ENCODE results near the gene C6orf47.
A peak's percentile ranks its signal among the peaks of the same experiment; 100 is the strongest.

The C6orf47 gene

GRCh38 chr6:31658983-31659648, 1.5 kb downstream of the C6orf47 start:
- DNase-seq: no peak

DNA sequence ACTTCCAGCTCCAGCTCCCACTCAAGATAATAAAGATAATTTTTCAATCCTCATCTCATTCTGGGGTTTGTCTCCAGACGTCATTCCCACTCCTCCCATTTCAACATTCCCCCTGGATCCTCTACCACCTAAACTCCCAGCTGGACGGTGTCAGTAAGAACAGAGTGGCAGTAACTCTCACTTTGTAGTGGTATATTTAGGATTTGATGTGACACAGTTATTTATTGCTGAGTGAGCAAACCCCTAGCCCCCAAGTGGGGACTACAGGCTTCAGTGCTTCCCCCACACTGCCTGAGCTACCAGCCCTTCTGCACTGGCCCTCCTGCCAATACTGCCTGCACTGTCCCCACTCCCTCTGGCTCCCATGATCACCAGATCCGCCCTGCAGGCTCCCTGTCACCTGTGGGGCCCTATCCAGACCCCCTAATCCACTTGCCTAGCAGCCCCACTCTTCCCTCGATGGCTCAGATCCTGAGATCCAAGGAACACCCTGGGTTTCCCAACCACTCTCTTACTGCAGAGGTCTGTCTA, 2.4 kb downstream of the C6orf47 start:
- DNase-seq: no peak

DNA sequence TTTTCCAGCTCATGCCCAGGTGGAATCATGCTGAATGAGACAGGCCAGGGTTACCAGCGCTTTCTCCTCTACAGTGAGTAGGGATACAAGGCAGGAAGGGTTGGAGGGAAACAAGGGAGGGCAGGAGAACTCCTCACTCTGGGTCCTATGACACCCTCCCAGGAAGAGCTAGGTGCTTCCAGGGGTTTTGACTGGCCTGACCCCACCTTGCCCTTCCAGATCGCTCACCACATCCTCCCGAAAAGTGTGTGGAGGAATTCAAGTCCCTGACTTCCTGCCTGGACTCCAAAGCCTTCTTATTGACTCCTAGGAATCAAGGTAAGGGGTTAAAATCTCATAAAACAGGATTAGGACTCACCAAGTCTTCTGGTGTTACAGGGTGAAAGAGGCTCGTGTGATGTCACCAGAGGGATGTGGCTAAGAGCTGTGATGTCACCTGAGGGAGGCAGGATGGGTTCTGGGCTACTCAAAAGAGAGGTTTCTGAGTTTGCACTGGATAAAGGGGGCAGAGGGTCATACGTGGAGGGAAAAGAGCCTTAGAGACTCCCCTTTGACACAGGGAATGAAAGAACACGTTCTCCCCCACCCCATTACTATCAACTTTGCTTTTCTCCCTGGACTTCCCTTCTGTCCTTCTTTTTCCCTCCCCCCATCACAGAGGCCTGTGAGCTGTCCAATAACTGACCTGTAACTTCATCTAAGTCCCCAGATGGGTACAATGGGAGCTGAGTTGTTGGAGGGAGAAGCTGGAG, 3.0 kb downstream of the C6orf47 start:
- no peak for DNase-seq

DNA sequence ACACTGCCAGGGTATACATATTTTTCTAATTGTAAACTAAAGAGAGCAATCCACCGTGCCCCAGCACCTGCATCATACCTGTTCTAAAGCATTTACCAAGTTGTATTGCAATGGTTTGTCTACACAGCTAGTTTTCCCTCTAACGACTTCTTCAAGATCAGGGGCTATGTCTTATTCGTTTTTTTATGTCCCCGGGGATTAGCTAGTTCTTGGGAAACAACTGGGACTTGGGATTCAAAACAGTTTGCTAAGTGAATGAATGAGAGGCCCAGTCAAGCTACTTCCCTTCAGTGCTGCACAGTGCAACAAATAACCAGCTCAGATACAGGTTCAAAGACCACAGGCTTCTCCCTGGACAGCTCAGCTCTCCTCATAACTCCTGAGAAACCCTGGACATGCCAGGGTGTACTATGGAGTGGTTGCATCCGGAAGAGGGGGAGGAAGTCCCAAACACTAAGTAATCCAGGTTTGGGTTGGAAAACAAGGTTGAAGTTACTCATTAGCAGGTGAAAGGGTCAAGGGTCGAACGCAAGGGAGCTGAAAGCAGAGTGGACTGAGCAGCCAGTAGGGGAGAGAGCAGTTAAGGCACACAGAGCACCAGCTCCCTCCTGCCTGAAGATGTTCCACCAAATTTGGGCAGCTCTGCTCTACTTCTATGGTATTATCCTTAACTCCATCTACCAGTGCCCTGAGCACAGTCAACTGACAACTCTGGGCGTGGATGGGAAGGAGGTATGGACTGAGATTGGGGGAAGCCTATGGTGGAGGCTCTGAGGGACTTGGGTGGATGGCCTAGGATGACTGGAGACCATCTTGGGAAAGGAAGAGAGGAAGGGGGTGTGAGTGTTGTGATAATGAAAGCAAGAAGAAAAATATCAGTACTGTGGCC, 5.0 kb downstream of the C6orf47 start, which contains the start of gene APOM:
Gene APOM (plus strand): TSS at position 546 of the 889 bp plus-strand sequence. CDS start 73 bp downstream, at position 619.
- no peak for DNase-seq

DNA sequence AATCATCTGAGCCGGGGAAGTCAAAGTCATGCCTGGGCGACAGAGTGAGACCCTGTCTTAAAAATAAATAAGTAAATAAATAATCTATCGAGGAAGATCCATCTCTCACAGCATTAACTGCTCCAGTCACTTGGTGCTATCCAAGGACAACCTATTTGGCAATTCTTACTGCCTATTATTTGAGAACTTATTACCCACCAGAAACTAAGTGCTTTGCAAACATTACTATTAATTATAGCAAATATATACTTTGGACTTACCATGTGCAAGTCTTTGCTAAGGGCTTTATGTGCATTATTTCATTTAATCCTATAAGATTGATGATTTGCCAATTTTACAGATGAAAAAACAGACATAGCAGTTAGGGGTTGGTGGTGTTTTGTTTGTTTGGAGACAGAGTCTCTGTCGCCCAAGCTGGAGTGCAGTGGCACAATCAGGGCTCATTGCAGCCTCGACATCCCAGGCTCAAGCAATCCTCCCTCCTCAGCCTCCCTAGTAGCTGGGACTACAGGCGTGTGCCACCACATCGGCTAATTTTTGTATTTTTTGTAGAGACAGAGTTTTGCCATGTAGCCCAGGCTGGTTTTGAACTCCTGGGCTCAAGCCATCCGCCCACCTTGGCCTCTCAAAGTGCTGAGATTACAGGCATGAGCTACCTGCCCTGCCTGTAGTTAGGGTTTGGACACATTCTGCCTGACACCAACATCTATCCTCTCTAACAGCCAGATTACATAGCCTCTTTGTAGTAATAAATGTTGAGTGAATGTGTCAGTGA, 5.8 kb downstream of the C6orf47 start:
- DNase-seq: no peak

DNA sequence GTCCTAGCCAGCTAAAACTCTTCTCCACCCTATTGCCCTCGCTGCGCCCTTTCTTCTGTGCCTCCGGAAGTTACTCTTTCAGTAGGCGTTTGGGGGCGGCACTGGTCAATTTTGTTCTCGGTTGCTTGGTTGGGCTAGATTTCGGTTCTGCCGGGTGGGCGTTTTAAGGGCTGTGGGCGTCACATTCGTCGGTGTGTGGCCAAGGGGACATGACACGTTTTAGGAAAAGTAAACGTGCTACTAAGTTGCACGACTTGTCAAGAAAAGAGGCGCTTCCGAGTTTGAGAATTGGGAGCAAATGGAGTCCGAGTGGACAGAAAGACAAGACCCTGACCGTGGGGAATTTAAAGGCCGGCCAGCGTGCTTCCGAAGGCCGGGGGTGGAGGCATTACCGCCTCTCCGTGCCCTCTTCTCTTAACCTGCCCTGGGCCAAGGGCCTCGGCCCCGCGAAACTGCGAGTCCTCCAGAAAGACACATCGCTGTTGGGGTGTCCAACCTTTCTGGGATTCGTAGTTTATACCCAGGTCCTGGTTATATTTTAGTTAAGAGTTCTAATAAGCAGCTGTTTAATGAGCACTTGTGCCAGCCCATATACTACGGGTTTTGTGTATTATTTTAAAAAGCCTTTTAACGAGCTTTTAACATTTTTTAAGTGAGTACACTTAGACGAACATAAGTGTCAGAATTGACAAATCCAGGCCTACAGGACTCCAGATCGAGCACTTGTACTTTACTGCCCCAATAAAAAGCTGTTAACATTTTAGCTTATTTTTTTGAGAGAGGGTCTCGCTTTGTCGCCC, 7.5 kb downstream of the C6orf47 start:
- DNase-seq: no peak

- DNase-seq: peak; percentile 77
Observed at GRCh38 chr6:31651602-31652191, 8.9 kb downstream of the C6orf47 start.

DNA sequence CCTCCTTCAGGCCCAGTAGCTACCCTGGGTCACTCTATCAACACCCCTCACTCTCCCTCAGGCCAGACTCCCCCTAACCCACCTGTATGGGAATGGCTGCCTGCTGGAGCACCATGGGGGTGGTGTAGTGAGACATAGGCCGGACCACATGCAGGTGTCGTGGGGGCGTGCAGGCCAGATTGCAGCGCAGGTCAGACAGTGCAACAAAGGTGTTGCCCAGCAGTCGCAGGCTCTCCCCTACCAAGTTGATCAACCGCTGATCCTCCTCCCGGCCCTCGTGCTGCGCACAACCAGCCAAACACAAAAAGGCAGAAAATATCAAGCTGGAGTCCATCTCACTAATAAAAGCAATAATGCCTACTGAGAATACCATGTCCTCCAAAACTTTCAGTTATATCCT, 15.3 kb downstream of the C6orf47 start:
- no peak for DNase-seq

GRCh38 chr6:31643818-31644454, 16.6 kb downstream of the C6orf47 start:
- DNase-seq: no peak

DNA sequence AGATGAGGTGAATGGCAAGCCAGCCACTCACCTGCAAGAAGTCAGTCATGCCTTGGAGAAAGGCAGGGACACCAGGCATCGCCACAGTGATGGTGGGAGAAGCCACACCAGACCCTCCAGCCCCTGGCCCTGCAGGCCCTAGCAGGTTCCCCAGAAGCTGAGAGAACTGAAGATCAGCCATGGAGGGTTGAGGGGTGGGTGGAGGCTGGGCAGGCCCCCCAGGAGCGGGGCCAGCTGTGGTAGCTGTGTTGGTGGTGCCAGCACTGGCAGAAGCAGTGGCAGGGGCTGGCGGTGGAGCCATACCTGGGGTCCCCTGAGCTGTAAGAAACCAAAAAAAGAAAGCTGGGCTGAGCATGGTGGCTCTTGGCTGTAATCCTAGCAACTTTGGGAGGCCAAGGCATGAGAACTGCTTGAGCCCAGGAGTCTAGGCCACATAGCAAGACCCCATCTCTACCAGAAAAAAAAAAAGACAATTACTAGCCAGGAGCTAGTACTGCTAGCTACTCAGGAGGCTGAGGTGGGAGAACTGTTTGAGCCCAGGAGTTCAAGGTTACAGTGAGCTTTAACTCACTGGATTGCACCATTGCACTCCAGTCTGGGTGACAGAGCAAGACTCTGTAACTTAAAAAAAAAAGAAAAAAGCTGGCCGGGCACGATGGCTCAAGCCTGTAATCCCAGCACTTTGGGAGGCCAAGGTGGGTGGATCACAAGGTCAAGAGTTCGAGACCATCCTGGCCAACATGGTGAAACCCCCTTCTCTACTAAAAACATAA, 17.6 kb downstream of the C6orf47 start:
- no peak for DNase-seq

DNA sequence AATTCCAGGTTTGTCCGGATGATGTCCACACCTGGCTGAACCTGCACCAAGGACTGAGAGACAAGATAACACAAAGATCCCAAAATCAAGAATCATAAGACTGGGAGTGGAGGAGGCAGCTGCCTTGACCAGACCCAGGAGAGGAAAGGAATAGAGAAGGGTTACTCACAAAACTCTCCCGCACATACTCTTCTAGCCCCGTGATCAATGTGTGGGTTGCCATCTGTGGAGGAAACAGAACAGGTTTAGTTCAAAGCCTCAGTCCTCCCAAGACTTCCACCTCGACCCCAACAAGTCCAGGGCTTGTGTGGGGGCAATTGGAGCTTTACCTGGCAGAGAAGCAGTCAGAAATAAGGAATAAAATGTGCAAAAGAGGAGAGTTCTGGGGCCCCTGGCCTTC, 19.2 kb downstream of the C6orf47 start:
- DNase-seq: no peak

GRCh38 chr6:31640612-31641011, 20.0 kb downstream of the C6orf47 start:
- no peak for DNase-seq

- no peak for DNase-seq
Observed at GRCh38 chr6:31639449-31639861, 21.1 kb downstream of the C6orf47 start.

DNA sequence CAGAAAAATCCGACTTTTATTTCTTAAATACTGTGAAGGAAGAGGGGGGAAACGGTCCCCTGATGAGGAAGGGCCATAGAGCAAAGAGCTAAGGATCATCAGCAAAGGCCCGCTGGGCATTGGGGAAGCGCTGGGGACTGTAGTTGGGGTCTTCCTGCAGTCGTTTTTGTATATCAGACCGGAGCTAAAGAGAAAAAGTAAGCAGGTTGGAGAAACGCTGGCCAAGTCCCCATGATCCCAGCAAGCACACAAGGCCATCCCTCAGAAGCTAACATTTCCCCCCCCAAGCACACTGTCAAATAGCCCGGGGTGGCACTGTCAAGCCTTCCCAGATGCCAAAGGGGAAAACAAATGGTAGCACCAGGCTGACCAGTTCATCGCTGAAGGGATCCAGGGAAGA, 21.5 kb downstream of the C6orf47 start:
- no peak for DNase-seq

GRCh38 chr6:31636698-31637596, 23.6 kb downstream of the C6orf47 start:
- DNase-seq: no peak

DNA sequence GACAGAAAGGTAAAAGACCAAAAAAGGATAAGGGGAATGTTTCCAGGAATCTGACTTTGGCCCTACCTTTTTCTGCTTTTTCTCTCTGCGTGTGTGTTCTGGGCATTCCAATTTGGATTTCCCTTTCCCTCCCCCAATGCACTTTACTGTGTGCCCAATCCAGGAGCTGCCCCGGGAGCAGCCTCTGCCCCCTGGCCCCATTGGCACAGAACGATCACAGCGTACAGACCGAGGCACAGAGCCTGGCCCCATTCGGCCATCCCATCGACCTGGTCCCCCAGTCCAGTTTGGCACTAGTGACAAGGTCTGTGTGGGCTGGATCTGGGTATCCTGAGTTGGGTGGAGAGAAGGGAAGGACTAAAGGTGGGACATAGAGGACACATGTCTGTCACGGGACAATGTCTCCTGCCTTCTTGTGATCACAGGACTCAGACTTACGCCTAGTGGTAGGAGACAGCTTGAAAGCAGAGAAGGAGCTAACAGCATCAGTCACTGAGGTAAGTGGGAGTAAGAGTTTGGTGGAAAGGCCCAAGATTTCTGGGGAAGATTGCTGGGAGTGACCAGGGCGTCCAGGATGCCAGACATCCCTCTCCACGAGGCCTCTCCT, 25.5 kb downstream of the C6orf47 start:
- no peak for DNase-seq

GRCh38 chr6:31634131-31634530, 26.4 kb downstream of the C6orf47 start:
- no peak for DNase-seq

DNA sequence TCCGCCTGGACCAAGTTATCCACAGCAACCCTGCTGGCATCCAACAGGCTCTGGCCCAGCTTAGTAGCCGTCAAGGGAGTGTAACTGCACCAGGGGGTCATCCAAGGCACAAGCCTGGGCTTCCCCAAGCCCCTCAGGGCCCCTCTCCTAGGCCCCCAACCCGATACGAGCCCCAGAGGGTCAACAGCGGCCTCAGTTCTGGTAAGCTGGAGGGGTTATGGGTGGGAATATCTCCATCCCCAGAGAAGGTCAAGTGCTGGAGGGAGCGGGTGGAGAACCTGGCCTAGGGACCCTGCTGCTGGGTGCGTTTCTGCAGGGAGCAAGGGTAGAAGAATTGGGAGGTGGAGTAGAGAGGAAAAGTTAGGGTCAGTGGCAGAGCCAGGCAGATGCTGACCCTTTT, 27.1 kb downstream of the C6orf47 start:
- DNase-seq: no peak
